OCI-LY3 (cell line): ENCODE results near the gene PPP4R1.

ENCODE experiments used
- CTCF ChIP-seq: fragments of 200-600, 300-600 bp; sonication (generic); IDR thresholded peaks from 2 replicates; pipeline ENCODE4 v1.5.1; 2014; ENCODE audit warnings: antibody characterized with exemption, low read length, low read depth
- EZH2phosphoT487 ChIP-seq: fragments of 200-600 bp; shearing (Covaris generic); IDR thresholded peaks from 2 replicates; pipeline ENCODE4 v1.6.1; 2018; ENCODE audit warnings: antibody characterized with exemption, mixed run types, low read depth

DNA sequence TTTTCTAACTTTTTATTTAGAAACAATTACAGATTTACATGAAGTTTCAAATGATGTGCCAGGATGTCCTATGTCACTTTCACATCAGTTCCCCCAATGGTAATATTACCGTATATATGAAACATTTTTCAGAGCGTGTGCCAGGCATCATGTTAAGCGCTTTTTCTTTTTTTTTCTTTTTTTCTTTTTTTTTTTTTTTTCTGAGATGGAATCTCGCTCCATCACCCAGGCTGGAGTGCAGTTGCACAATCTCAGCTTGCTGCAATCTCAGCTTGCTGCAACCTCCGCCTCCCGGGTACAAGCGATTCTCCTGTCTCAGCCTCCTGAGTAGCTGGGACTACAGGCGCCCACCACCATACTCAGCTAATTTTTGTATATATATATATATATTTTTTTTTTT, 5.6 kb upstream of the PPP4R1 start:
- TF ChIP-seq CTCF (no peak), EZH2phosphoT487 (no peak)
